HEK293T (cell line): Measurements from ENCODE around the gene ZBTB32.

Experiments
- CTCF ChIA-PET: fragments of 350-600 bp; formaldehyde crosslinking; extraction: SDS; loops from one replicate; lab custom pipeline; 2021; ENCODE audit warnings: antibody characterized with exemption, inconsistent platforms; lab: Yijun Ruan, JAX
- POLR2A ChIA-PET: fragments of 350-600 bp; formaldehyde crosslinking; extraction: SDS; loops from one replicate; lab custom pipeline; 2020; ENCODE audit warnings: antibody characterized with exemption, inconsistent platforms; lab: Yijun Ruan, JAX
- DNase-seq: peaks from one replicate; pipeline ENCODE4 v3.0.0; 2012; ENCODE audit warnings: mixed read lengths; ENCODE audit errors: extremely low spot score
- ARNT ChIP-seq: fragments of 450-650 bp; IDR thresholded peaks from 2 replicates; pipeline ENCODE4 v1.6.1; 2017; ENCODE audit warnings: mild to moderate bottlenecking
- BHLHE40 ChIP-seq: fragments of 450-650 bp; IDR thresholded peaks from 2 replicates; pipeline ENCODE4 v1.6.1; 2016; ENCODE audit warnings: mild to moderate bottlenecking, moderate library complexity, borderline replicate concordance
- CTBP1 ChIP-seq: fragments of 450-650 bp; IDR thresholded peaks from 2 replicates; pipeline ENCODE4 v1.6.1; 2016; ENCODE audit warnings: borderline replicate concordance
- ELF4 ChIP-seq: fragments of 450-650 bp; IDR thresholded peaks from 2 replicates; pipeline ENCODE4 v1.6.1; 2017; ENCODE audit warnings: antibody characterized with exemption
- FOXA1 ChIP-seq: fragments of 450-650 bp; IDR thresholded peaks from 2 replicates; pipeline ENCODE4 v1.6.1; 2016; ENCODE audit warnings: mild to moderate bottlenecking
- FOXK2 ChIP-seq: fragments of 450-650 bp; IDR thresholded peaks from 2 replicates; pipeline ENCODE4 v1.6.1; 2016; ENCODE audit warnings: mild to moderate bottlenecking
- FOXM1 ChIP-seq: fragments of 450-650 bp; IDR thresholded peaks from 2 replicates; pipeline ENCODE4 v1.6.1; 2017; ENCODE audit warnings: mild to moderate bottlenecking, borderline replicate concordance
- HDGF ChIP-seq: fragments of 450-650 bp; IDR thresholded peaks from 2 replicates; pipeline ENCODE4 v1.6.1; 2017; ENCODE audit warnings: antibody characterized with exemption, borderline replicate concordance
- L3MBTL2 ChIP-seq: fragments of 450-650 bp; conservative IDR thresholded peaks from 2 replicates; pipeline ENCODE4 v1.6.1; 2016; ENCODE audit warnings: mild to moderate bottlenecking
- LEF1 ChIP-seq: fragments of 450-650 bp; IDR thresholded peaks from 2 replicates; pipeline ENCODE4 v1.6.1; 2017; ENCODE audit warnings: mild to moderate bottlenecking, borderline replicate concordance
- NFRKB ChIP-seq: fragments of 450-650 bp; IDR thresholded peaks from 2 replicates; pipeline ENCODE4 v1.6.1; 2016; ENCODE audit warnings: mild to moderate bottlenecking, moderate library complexity
- PKNOX1 ChIP-seq: fragments of 450-650 bp; IDR thresholded peaks from 2 replicates; pipeline ENCODE4 v1.6.1; 2016
- SP1 ChIP-seq: fragments of 450-650 bp; IDR thresholded peaks from 2 replicates; pipeline ENCODE4 v1.6.1; 2017
- SUZ12 ChIP-seq: fragments of 450-650 bp; IDR thresholded peaks from 2 replicates; pipeline ENCODE4 v1.6.1; 2016; ENCODE audit warnings: mild to moderate bottlenecking
- TARDBP ChIP-seq: fragments of 450-650 bp; IDR thresholded peaks from 2 replicates; pipeline ENCODE4 v1.6.1; 2016
- ZNF384 ChIP-seq: fragments of 450-650 bp; IDR thresholded peaks from 2 replicates; pipeline ENCODE4 v1.6.1; 2016

ZBTB32 gene

DNA sequence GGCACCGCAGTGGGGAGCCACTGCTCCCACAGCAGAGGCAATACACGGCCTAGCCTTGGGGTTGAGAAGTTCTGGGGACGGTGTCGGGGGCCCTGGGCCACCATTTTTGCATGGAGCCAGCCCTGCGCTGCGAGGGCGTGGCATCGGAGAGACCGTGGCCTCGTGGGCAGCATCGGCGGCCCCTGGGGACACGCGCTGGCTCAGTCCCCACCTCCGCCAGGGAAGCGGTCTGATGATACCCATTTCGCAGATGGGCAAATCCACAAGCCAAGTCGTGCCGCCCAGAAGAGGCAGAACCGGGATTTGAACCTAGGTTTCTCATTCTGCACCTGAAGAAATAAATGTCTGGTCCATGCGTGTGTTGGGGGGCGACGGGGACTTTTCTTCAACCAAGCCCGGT lies 39.2 kb upstream of the ZBTB32 start:
- TF ChIP-seq L3MBTL2, result no peak
- TF ChIP-seq LEF1, result no peak
- no peak for TF ChIP-seq ELF4
- no peak for TF ChIP-seq ARNT
- TF ChIP-seq SP1, result no peak
- TF ChIP-seq BHLHE40, result no peak
- no peak for TF ChIP-seq FOXA1
- no peak for TF ChIP-seq FOXM1
- TF ChIP-seq HDGF, result no peak
- no peak for TF ChIP-seq TARDBP
- no peak for TF ChIP-seq NFRKB
- TF ChIP-seq PKNOX1, result no peak
- no peak for TF ChIP-seq FOXK2
- TF ChIP-seq CTBP1, result no peak
- TF ChIP-seq SUZ12, result no peak
- TF ChIP-seq ZNF384, result no peak
- DNase-seq, result no peak
- POLR2A ChIA-PET, result interaction anchor here (1.0 kb wide), 1 partner anchor 17 kb away, joined by 6 read pairs; the partner anchor contains the start of gene COX6B1
- CTCF ChIA-PET, result no interaction called here

DNA sequence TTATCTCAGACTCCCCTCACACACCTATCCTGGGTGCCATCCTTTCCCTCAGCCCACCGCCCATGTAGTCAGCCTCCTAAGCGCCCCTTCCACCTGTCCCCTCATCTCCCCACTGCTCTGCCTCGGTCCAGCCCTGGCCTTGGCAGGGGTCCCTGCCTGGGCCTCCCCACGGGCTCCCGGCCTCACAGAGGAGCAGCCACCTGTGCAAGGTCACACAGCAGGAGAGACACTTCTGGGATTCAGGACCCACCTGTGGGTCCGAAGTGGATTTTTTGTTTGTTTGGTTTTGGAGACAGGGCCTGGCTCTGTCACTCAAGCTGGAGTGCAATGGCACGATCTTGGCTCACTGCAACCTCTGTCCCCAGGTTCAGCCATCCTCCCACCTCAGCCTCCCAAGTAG lies 38.8 kb upstream of the ZBTB32 start:
- no peak for DNase-seq
- CTCF ChIA-PET, result no interaction called here
- no peak for TF ChIP-seq CTBP1
- TF ChIP-seq L3MBTL2, result no peak
- TF ChIP-seq PKNOX1, result no peak
- TF ChIP-seq NFRKB, result no peak
- no peak for TF ChIP-seq ELF4
- no peak for TF ChIP-seq ZNF384
- POLR2A ChIA-PET, result interaction anchor here (0.7 kb wide), 1 partner anchor 17 kb away, joined by 3 read pairs; the partner anchor contains the start of gene COX6B1

GRCh38 chr19:35666251-35666913 lies 38.0 kb upstream of the ZBTB32 start, which contains the start of gene UPK1A:
TSS of gene UPK1A (plus strand) at chr19:35666517. CDS start at chr19:35666813, 296 bp downstream.
- ChIA-PET POLR2A (interaction anchor here (0.7 to 1.5 kb wide), 2 partner anchors 18 to 36 kb away, joined by 3 read pairs; partner anchors contain the start of gene COX6B1), CTCF (no interaction called here)
- TF ChIP-seq FOXA1 (no peak), HDGF (no peak), SUZ12 (no peak), BHLHE40 (no peak), CTBP1 (no peak), NFRKB (no peak), TARDBP (no peak), LEF1 (no peak), FOXM1 (no peak)
- DNase-seq, result no peak

- POLR2A ChIA-PET, result interaction anchor here (0.6 to 1.3 kb wide), 3 partner anchors 22 to 159 kb away, joined by 3 to 4 read pairs (median 3); partner anchors contain the start of gene COX6B1
- DNase-seq, result no peak
- CTCF ChIA-PET, result interaction anchor here (0.6 kb wide), 1 partner anchor 147 kb away, joined by 3 read pairs; no protein-coding TSS in a partner anchor
- TF ChIP-seq FOXK2, result no peak
- no peak for TF ChIP-seq HDGF
- TF ChIP-seq NFRKB, result no peak
- no peak for TF ChIP-seq SUZ12
- TF ChIP-seq LEF1, result no peak
- no peak for TF ChIP-seq PKNOX1
- no peak for TF ChIP-seq BHLHE40
- no peak for TF ChIP-seq ELF4
- no peak for TF ChIP-seq TARDBP
- no peak for TF ChIP-seq L3MBTL2
- TF ChIP-seq ZNF384, result no peak
- TF ChIP-seq ARNT, result no peak
- no peak for TF ChIP-seq SP1
- no peak for TF ChIP-seq CTBP1
- no peak for TF ChIP-seq FOXA1
Observed at GRCh38 chr19:35669566-35669965, 34.8 kb upstream of the ZBTB32 start.

DNA sequence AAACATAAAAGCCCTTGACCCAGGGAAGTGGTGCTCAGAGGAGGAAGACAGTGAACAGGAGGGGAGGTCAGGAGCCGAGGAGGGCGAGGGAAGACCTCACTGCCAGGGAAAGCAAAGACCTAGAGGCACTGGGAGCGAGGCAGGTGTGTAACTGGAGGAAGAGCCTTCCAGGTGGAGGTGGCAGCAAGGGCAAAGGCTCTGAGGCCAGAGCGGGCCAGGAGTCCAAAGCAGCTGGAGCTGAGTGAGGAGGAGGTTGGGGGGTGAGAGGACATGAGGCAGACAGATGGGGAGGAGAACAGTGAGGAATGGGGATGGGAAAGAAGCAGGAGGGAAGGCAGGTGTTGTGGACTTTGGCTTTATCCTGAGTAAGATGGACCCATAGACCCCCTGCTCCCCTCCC lies 34.4 kb upstream of the ZBTB32 start:
- TF ChIP-seq ARNT (no peak), NFRKB (no peak), FOXA1 (no peak), ZNF384 (no peak), HDGF (no peak), L3MBTL2 (no peak)
- ChIA-PET CTCF (interaction anchor here (0.6 kb wide), 1 partner anchor 148 kb away, joined by 3 read pairs; no protein-coding TSS in a partner anchor), POLR2A (no interaction called here)
- no peak for DNase-seq

GRCh38 chr19:35670686-35671085 lies 33.7 kb upstream of the ZBTB32 start:
- POLR2A ChIA-PET, result interaction anchor here (2.1 kb wide), 1 partner anchor 22 kb away, joined by 9 read pairs; the partner anchor contains the start of gene COX6B1

More at GRCh38 chr19:35670686-35671085, 33.7 kb upstream of the ZBTB32 start:
- no peak for DNase-seq
- TF ChIP-seq ELF4, result no peak
- no peak for TF ChIP-seq LEF1
- CTCF ChIA-PET, result no interaction called here
